SIG-M5 (cell line): ENCODE results near the gene OPHN1.

Experiments
- DNase-seq: peaks from one replicate; lab custom pipeline; 2025; lab: John Stamatoyannopoulos, UW

OPHN1 gene

DNA sequence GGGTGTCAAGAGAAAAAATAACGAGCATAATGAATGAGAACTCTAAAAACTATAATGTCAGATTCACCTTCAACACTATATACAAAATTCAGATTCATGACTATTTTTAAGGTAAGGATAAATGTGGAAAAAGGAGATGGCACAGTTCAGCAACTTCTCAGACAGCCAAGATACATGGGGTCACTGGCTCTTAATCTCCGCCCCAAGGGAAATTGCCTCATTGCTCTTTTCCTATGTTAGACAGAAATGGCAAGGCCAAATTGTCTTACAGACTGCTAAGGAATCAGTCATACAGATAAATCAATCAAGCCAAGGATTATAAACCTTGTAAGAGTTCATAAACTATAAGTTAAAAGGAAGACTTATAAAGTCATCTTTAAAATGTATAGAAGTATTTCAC lies 183.4 kb downstream of the OPHN1 start:
- DNase-seq = no peak

DNA sequence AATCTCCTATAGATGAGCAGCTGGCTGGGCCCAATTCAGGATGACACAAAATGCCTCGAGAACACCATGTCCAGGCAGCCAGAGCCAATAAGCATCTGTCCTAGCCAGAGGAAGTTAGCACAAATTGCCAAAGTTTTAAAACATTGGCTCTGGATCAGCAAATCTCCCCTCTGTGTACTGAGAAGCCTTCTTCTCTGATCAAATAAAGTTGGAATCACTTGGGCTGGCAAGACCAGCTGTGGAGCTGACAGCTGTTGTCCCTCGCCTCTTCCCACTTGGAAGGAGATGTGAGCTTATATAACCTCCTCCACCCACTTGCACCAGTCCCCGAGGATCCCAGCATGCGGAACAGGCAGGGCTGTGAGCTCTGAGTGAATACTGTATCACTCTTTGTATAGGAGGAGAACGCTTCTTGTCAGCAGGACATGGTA lies 183.9 kb downstream of the OPHN1 start:
- DNase-seq = no peak

DNA sequence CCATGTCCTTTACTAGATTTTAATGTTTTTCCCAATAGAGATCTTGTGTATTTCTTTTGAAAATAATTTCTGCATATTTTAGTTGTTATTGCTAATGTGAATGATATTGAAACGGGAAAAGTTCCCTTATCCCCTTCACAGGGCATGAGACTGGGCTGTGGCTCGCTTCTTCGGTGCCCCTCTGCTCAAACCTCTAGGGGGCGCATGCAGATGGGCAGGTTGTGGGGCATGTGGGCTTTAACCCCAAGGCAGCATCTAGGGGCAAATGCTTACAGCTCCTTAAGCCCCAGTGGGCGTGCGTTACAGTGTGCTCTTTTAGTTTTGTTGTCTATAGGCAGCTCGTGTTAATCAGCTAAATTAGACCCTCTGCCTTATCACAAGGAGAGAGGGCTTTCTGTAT lies 194.7 kb downstream of the OPHN1 start:
- DNase-seq = no peak

DNA sequence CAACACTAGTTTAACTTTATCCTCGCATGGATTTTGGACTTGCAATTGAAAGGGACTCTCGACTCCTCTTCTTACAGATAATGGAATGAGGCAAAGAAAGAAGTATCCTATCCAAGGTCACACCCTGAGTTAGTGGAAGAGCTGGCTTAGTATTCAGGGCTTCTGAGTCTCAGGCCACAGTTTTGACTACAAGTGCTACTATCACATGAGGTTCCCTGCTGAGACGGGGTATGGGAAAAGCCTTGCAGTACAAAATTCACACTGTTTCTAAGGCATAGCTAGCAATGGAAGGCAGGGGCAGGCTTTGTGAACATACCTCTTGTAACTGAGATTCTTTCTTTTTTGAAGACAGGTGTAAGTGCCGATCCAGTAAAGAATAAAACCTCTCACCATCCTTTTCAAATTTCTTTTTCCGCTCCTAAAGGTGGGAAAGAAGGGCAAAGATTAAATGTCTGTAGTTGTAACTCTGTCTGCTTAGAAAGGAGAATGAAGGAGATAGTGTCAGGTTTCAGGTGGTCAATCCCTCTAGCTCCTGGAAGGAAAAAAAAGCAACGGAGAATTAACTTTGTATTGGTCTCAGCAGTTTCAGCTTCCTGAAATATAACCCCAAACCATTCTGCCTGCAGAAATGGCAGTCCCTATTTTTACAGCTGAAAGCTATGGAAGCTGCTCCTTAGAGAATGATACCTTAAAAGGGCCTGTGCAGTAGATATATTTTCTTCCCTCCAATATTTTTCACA lies 199.0 kb downstream of the OPHN1 start:
- no peak for DNase-seq

DNA sequence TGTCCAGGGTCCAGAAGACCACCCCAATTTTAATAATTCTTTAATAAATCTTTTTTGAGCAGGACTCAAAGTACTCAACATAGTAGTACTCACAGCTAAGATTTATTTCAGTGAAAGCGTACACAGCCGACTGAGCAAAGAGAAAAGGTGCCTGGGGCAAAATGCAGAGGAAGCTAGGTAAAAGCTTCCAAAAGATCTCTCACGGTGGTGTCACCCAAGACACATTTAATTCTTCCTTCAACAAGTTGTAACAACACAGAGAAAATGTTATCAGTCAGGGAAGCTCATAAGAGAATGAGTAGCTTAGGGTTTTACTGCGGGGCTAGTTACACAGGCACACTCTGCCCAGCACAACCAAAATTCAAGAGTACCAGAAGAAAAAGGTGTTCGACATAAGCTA lies 201.1 kb downstream of the OPHN1 start:
- DNase-seq = no peak

DNA sequence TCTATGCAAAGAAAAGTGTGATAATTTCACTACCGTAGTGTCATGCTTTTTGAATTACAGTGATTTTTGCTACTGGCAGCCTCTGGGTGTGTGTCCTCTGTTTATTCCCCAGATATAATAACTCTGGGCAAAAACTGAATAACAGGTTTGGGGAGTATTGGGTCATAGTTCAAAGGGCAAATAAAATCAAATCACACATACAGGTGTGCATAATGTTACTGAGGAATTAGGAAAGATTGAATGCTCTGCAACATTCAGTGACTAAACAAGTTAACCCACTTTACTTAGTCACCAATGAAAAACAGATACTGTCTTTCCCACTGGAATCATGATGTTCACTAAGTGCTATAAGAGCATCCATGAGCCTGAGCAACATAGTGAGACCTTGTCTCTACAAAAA lies 224.3 kb downstream of the OPHN1 start:
- no peak for DNase-seq

DNA sequence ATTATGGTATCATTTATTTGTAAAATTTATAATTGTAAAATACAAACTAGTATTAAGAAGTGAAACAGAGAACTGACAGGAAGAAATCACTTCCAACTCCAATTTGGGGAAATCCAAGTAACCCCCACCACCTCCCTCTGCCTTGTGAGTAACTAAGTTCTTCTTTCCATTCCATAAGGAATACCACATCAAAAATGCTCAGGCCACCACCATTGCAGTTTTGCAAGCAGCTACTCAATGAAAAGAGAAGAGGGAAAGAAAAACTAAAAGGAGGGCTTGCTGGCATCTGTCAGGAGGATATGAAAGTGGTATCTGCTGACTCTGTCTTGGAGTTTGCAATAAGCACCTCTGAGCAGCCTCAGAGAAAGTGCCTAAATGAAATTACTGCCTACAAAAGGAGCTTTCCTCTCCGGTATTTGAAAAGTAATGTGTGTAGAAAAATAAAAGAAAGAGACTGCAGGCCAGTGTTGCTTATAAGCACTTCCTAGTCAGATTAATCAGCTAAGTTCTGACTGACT lies 228.7 kb downstream of the OPHN1 start:
- DNase-seq = no peak

DNA sequence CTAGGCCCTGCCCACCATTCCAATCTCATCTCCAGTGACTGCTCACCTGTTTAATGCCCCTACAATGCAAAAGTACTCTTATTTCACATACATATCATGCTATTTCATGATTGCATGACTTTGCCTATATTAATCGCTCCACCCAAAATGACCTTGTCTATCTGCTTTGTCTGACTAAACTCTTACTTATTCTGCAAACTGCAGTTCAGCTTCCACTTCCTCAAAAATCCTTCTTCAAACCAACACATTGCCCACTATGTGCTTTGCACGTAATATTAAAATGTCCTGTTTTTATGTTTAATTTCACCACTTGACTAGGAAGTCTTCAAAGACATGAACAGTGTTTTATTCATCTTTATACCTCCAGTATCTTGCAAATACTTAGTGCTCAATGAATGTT lies 229.6 kb downstream of the OPHN1 start:
- no peak for DNase-seq

DNA sequence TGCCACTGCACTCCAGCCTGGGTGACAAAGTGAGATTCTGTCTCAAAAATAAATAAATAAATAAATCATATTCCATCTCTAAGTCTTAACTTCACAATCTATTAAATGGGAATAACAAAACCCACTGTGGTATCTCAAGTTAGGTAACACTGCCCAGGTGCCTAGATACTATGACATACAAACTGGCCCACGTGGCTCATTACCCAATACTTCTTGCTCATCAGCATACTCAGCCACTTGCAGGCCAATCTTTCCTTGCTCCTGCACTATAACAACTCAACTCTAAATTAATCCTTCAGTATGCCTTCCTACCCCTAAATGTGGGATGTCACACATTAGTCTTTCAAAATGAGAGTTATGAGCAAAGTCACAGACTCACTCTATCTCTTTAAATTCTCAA lies 230.1 kb downstream of the OPHN1 start:
- no peak for DNase-seq

DNA sequence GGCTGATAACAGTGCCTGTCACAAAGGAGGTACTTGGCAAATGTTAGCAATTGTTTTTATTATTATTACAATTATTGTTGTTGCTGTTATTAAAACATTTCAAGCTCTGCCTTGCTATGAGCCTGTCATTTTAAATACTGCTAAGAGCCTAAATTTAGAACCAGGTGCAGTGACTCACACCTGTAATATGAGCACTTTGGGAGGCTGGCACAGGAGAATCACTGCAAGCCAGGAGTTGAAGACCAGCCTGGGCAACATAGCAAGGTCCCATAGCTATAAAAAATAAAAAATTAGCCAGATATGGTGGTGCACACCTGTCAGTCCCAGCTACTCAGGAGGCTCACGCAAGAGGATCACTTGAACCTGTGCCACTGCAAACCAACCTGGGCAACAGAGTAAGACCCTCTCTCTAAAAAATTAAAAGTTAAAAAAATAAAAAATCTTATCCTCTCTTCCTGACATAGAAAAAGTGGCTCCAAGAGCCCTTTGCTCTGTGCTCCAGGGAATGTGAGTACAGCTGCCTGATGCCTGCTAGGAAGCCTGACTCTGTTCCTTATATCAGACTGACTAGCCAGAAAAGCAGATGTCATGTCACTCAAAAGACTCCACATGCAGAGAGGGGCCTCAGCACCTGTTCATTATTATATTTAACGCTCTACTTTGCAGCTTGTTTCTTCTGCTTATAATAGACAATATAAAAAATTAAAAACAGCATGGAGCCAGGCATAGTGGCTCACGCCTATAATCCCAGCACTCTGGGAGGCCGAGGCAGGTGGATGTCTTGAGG lies 234.0 kb downstream of the OPHN1 start:
- DNase-seq = no peak

DNA sequence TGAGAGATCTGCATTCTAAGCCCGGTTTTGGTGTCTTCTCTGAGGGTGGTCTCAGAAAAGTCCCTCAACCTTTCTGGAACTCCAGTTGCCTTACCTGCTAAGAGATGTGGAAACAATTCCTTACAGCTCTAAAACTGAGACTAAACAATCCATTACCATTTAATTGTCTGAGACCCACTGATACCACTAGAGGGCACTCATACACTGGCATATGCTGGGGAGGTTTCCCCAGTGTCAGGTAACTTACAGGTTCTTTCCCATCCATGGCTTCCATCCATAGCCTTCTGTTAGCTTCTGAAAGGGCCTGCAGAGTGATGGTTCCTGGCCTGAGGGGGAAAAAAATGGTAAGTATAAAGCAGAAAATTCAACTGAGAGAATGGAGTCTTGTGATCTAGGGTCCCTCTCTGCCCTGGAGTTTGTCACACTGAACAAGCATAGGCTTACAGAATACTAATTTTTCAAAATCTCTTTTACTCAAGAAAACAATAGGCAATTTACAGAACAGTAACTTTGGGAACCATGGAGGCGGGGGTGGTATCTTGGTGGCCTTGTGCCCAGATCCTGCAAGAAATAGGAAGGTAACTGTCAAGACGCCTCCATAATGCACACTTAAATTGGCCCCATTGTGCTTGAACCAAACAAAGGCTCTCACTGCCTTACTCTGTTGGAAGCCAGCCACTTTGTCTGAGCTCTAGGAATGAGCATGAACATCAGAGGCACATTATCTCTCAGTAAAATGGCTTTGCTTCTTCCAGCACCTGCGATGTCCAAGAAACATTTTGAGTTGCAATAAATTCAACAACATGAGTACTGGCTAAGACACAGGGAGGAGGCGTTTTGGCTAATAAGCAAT lies 236.1 kb downstream of the OPHN1 start:
- no peak for DNase-seq

DNA sequence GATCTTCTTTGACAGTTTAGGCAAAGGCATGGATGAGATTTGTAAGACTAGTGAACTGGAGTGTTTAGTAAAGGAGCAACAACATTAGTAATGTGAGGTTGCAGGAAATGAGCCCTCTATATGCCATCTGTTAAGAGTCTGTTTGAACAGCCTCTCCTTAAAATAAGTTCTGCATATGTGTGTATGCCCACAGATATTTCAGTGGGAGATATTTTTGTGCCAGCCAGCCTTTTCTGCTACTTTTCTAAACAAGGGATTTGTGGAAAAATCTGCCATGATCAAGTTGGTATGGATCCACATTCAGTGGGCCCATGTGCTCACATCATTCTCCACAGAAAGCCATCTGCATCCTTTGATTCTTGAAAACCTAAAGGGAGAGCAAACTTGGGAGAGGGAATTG lies 237.7 kb downstream of the OPHN1 start:
- no peak for DNase-seq

DNA sequence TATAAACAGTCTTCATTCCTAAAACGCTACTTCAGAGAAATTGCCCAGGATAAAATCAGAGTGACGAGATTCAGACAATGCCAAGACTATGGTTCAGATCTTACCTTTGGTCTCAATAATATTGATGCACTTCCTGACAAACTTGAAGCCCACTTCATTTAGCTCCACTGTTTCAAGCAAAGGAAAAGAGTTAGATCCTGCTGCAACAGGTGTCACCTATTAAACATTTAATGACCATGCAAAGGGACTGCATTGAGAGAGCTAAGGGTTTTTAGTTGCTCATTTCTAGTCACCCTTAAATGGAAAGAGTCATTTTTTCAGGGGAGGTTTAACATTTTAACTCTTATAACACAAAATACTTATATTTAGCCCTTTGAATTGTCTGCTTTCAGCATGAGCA lies 239.5 kb downstream of the OPHN1 start:
- DNase-seq = no peak

DNA sequence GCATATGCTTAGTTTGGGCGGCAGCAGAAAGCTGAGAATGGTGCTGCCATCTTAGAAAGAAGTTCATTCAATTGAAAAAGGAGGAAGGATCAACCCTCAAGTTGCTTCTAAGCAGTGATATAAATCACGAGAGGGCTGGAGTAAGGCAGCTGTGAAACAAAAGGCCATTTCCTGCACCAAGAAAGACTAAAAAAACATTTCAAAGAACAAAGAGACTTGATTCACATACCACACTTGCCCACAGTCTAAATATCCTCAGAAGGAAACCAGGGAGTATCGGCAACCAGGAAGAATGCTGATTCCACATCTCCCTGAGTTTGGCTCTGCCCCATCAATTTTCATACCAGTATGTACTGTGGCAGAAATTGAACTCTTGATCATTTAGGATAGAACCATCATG lies 240.1 kb downstream of the OPHN1 start:
- DNase-seq = no peak

DNA sequence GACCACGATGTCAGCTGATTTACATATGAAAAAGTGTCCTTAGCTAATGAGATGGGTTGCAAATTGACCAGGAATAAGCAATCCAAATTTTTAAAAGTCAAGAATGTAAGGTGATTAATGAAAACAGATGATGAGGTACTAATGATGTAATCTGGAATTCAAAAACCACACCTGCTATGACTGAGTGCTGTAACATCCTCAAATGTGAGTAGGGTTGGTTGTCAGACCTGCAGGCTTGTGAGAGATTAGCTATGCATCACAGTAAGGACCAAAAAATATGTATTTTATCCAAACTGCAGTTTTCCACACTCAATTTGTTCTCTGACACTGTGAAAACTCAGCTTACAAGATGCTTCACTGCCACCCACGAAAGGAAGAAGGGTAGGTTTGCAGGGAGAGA lies 242.5 kb downstream of the OPHN1 start:
- no peak for DNase-seq

DNA sequence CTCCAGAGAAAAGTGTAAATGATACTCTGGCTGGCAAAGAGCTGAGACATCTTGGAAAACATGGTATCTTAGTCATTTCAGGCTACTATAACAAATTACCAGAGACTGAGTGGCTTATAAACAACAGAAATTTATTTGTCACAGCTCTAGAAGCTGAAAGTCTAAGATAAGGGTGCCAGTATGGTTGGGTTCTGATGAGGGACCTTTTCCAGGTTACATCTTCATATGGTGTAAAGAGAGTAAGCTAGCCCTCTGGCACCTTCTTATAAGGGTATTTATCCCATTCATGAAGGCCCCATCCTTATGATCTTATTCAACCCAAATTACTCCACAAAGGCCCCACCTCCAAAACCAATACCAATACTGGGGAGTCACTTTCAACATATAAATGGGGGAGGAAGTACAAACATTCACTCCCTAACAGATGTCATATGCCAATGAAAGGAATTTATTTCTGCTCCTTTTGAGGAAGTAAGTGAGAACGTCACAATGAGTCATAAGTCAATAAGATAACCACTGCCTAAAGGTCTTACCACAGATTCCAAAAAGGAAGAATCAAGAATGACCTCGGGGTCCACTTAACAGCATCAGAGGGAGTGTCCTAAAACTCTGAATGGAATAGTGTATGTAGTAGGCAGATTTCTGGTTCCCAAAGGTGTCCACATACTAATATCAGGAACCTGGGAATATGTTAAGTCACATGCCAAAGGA lies 246.6 kb downstream of the OPHN1 start:
- DNase-seq = peak; percentile 32

DNA sequence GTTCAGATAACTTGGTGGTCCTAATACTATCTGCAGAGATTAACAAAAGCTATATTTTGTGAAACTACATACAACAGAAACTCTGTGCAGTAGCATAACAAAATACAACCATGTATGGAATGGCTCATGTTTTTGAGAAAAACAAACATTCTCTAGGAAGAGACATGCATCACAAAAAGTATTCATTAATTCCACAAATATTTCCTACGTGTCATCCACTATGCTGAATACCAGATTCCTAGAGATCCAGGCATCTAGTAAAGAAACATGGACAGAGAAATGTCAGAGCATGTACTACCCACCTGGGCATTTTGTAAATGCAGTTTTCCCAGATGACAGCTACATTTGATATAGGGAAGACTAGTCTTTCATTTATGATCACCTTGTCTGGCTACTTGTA lies 248.1 kb downstream of the OPHN1 start:
- DNase-seq = no peak

DNA sequence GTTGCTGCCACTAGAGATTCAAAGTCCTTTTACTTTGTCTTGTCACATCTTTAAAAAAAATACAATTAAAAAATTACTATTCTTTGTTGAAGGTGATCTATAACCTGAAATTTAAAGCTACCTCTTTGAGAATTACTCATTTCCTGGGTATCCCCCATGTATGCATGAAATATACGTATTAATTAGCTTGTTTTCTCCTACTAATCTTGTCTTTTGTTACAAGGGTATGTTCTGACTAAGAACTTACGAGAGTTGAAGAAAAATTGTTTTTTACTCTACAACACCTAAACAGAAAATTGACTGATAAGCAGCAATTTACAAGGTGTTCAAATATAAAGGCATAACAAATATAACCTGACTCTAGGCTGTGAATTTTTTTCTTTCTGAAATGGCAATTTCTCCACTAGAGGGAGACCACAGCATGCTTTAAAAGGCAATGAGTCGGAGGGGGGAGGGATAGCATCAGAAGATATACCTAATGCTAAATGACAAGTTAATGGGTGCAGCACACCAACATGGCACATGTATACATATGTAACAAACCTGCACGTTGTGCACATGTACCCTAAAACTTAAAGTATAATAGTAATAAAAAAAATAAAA lies 249.6 kb downstream of the OPHN1 start:
- DNase-seq = no peak

DNA sequence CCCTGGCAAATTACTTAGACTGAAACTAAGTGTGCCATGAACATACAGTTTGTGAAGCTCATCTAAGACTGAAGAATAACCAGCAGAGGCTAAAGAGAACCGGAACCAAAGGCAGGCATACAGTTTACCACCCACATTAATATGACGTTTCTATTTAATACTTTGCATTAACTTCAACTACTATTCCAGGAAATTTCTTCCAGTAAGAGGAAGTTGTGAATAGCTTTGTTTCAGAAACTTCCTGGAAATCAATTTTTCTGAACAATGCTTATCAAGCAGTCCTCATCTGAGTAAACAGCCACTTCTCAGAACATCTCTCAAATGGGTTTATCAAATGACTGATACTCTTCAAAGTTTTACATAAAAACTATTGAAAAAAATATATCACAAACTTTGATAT lies 252.7 kb downstream of the OPHN1 start:
- DNase-seq = no peak

DNA sequence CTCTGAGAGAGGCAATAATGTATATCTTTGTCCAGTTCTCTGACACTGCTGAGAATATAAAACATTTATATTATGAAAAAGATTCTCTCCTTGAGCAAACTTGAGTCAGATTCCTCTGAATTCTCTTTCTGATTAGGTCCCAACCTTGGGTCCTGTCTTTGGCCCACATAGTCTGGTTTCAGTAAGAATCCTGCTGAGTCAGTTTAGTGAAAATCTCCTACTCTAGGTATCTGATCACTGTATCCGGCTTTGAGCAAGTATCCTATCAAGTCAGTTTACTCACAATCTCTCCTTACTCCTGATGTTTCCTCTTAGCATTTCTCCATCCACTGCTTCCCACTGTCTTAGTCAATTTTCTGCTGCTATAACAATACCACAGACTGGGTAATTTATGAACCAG lies 253.9 kb downstream of the OPHN1 start:
- no peak for DNase-seq

DNA sequence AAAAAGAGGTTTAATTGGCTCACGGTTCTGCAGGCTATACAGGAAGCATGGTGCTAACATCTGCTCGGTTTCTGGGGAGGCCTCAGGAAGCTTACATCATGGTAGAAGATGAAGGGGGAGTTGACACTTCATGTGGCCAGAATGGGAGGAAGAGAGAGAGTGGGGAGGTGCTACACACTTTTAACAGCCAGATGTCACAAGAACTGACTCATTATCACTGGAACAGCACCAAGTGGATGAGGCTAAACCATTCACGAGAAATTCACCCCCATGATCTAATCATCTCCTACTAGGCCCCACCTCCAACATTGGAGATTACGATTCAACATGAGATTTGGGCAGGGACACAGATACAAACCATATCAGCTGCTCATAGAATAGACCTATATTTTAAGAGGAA lies 255.8 kb downstream of the OPHN1 start:
- DNase-seq = no peak
